HepG2 (cell line): ENCODE results near the gene FRMD4B. TPM values are rescaled to one million over a fixed set of nuclear protein-coding genes. Genes with fewer than 3 reads are reported as not detected.

Source experiments
- ATAC-seq: fragments of 200-7000 bp; cut with Tn5 transposase; 3 replicates; pipeline ENCODE4 v1.9.1; 2020; ENCODE audit warnings: mild to moderate bottlenecking, moderate library complexity
- BruUV-seq: library from RNA; stranded (reverse); fragments of 400-500 nt; replicated peaks from 2 replicates; lab custom pipeline; 2021; lab: Mats Ljungman, UMichigan
- CTCF ChIA-PET: fragments of 300-600 bp; formaldehyde crosslinking; extraction: SDS; loops from one replicate; lab custom pipeline; 2021; ENCODE audit warnings: low total read pairs, inconsistent platforms, low intra/inter-chr PET ratio; lab: Yijun Ruan, JAX
- POLR2A ChIA-PET: fragments of 350-600 bp; sonication (Branson Sonifier 250); formaldehyde crosslinking; loops from one replicate; lab custom pipeline; 2020; ENCODE audit warnings: antibody characterized with exemption, inconsistent platforms; lab: Yijun Ruan, JAX
- DNase-seq: peaks from one replicate; pipeline ENCODE4 v3.0.0-alpha.2; 2015; ENCODE audit warnings: low spot score
- FAIRE-seq: peaks from 3 replicates; lab custom pipeline; 2011; peaks lifted over from hg19 to GRCh38; lab: Jason Lieb, UNC
- H2AFZ ChIP-seq: one replicate; pipeline ENCODE4 v1.6.1; 2011; ENCODE audit warnings: low read length, inconsistent platforms
- H3K27ac ChIP-seq: fragments of 300-600 bp; 3 replicates; pipeline ENCODE4 v1.8.0; 2011; ENCODE audit warnings: mixed run types, mild to moderate bottlenecking, mixed read lengths, low read length, inconsistent platforms; ENCODE audit not compliant: insufficient read depth; ENCODE audit errors: extremely low read length
- H3K27me3 ChIP-seq, 2 experiments: fragments of 200-600 bp in 1 of 2; 2 replicates in 1 of 2; 3 replicates in 1 of 2; pipeline versions ENCODE4 v1.6.0 to v1.8.0; 2011; ENCODE audit warnings: low read length in 2 of 2, mild to moderate bottlenecking in 2 of 2, moderate library complexity in 2 of 2, inconsistent platforms in 1 of 2; ENCODE audit not compliant: insufficient read depth in 2 of 2, control insufficient read depth in 1 of 2
- H3K36me3 ChIP-seq, 2 experiments: fragments of 200-600 bp in 1 of 2; replicated peaks in 1 of 2; 2 replicates in 1 of 2; 3 replicates in 1 of 2; pipeline versions ENCODE4 v1.5.1 to v1.8.0; 2011; ENCODE audit warnings: low read length in 2 of 2, inconsistent platforms in 1 of 2; ENCODE audit not compliant: insufficient read depth in 2 of 2, control insufficient read depth in 1 of 2
- H3K4me1 ChIP-seq: 2 replicates; pipeline ENCODE4 v1.5.1; 2012; ENCODE audit warnings: low read length, inconsistent platforms; ENCODE audit not compliant: insufficient read depth
- H3K4me2 ChIP-seq: 2 replicates; pipeline ENCODE4 v1.6.0; 2011; ENCODE audit warnings: low read depth, low read length, inconsistent platforms
- H3K4me3 ChIP-seq, 3 experiments: fragments of 200-600 bp in 1 of 3; sonication (generic), shearing (Covaris generic) in 1 of 3; replicated peaks in 1 of 3; 2 replicates each; pipeline ENCODE4 v1.5.1; 2011 to 2016; ENCODE audit warnings: low read length in 3 of 3, inconsistent platforms in 2 of 3, low read depth in 2 of 3, mild to moderate bottlenecking in 2 of 3, control low read depth in 1 of 3, mixed read lengths in 1 of 3; ENCODE audit not compliant: insufficient read depth in 1 of 3
- H3K79me2 ChIP-seq: one replicate; pipeline ENCODE4 v1.6.1; 2011; ENCODE audit warnings: low read length, inconsistent platforms; ENCODE audit not compliant: insufficient read depth
- H3K9ac ChIP-seq: 2 replicates; pipeline ENCODE4 v1.6.0; 2011; ENCODE audit warnings: mild to moderate bottlenecking, low read depth, low read length, inconsistent platforms; ENCODE audit not compliant: insufficient read depth
- H3K9me3 ChIP-seq: 2 replicates; pipeline ENCODE4 v1.5.1; 2012; ENCODE audit warnings: mild to moderate bottlenecking, low read length
- H4K20me1 ChIP-seq: 2 replicates; pipeline ENCODE4 v1.6.0; 2011; ENCODE audit warnings: inconsistent platforms, mild to moderate bottlenecking, low read length, moderate library complexity; ENCODE audit not compliant: insufficient read depth
- ATF1 ChIP-seq: IDR thresholded peaks from 2 replicates; pipeline ENCODE4 v1.6.1; 2016; ENCODE audit warnings: mild to moderate bottlenecking, control low read depth
- CBFB ChIP-seq: sonication (generic); formaldehyde crosslinking; IDR thresholded peaks from 2 replicates; pipeline ENCODE4 v1.4.0; 2020; ENCODE audit warnings: missing genetic modification reagents
- CC2D1A ChIP-seq: sonication (generic); formaldehyde crosslinking; IDR thresholded peaks from 2 replicates; pipeline ENCODE4 v1.8.1; 2023; ENCODE audit warnings: mild to moderate bottlenecking, missing genetic modification reagents
- MEIS1 ChIP-seq: sonication (generic); formaldehyde crosslinking; IDR thresholded peaks from 2 replicates; pipeline ENCODE4 v1.9.0; 2021; ENCODE audit warnings: mild to moderate bottlenecking, missing genetic modification reagents, moderate library complexity, borderline replicate concordance
- MYNN ChIP-seq: sonication (generic); formaldehyde crosslinking; IDR thresholded peaks from 2 replicates; pipeline ENCODE4 v1.4.0; 2020; ENCODE audit warnings: mild to moderate bottlenecking, low read depth, missing genetic modification reagents
- SMYD3 ChIP-seq: sonication (generic); formaldehyde crosslinking; IDR thresholded peaks from 2 replicates; pipeline ENCODE4 v1.8.1; 2023; ENCODE audit warnings: mild to moderate bottlenecking, missing genetic modification reagents
- SNAPC2 ChIP-seq: sonication (generic); formaldehyde crosslinking; IDR thresholded peaks from 2 replicates; pipeline ENCODE4 v1.8.1; 2022; ENCODE audit warnings: mild to moderate bottlenecking, missing genetic modification reagents
- SRSF4 ChIP-seq: fragments of 200-400 bp; formaldehyde crosslinking; IDR thresholded peaks from one replicate; pipeline ENCODE4 v1.6.1; 2018; ENCODE audit warnings: mild to moderate bottlenecking, low read depth, low read length, moderate library complexity; ENCODE audit not compliant: poor library complexity, severe bottlenecking
- ZNF235 ChIP-seq: sonication (generic); formaldehyde crosslinking; IDR thresholded peaks from 2 replicates; pipeline ENCODE4 v1.8.1; 2023; ENCODE audit warnings: mild to moderate bottlenecking, missing genetic modification reagents, borderline replicate concordance
- ZNF569 ChIP-seq: sonication (generic); formaldehyde crosslinking; IDR thresholded peaks from 2 replicates; pipeline ENCODE4 v1.5.0; 2020; ENCODE audit warnings: mild to moderate bottlenecking, missing genetic modification reagents, moderate library complexity, borderline replicate concordance
- ZNF646 ChIP-seq: sonication (generic); formaldehyde crosslinking; IDR thresholded peaks from 2 replicates; pipeline ENCODE4 v1.9.0; 2021; ENCODE audit warnings: mild to moderate bottlenecking, missing genetic modification reagents
- ZNF652 ChIP-seq: IDR thresholded peaks from 2 replicates; pipeline ENCODE4 v1.6.1; 2016; ENCODE audit warnings: low read depth, borderline replicate concordance
- ZNF839 ChIP-seq: sonication (generic); formaldehyde crosslinking; IDR thresholded peaks from 2 replicates; pipeline ENCODE4 v1.4.0; 2020; ENCODE audit warnings: missing genetic modification reagents, mild to moderate bottlenecking, borderline replicate concordance
- WGBS: methylation state at CpG from one replicate; pipeline ENCODE4 v1.1.6; 2017; ENCODE audit warnings: low lambda C conversion rate; 5-methylcytosine and 5-hydroxymethylcytosine counted together
- in situ Hi-C: cut with HindIII; loops from 2 replicates; pipeline ENCODE4 v1.10.0; 2017; ENCODE audit warnings: low pct_unique_long_range_greater_than_20kb; ENCODE audit not compliant: extremely low pct_ligation_motif_present
- intact Hi-C: fragments of 100-400 bp; cut with micrococcal nuclease; formaldehyde crosslinking; loops from one replicate; pipeline ENCODE4 v1.10.0; 2022; ENCODE audit not compliant: unreplicated experiment
- polyA plus RNA-seq, 8 experiments: library from polyadenylated mRNA; depleted of rRNA in 3 of 8; stranded (reverse) in 7 of 8; unstranded in 1 of 8; fragments of >200 nt; fragmentation: Illumina TruSeq in 4 of 8; extraction: Trizol in 4 of 8; gene quantifications; 2 replicates each; pipeline versions ENCODE4 v1.2.1 to v1.2.3, GENCODE V29; 2011 to 2016; ENCODE audit warnings: low read depth in 4 of 8, missing spikeins in 1 of 8, mixed read lengths in 1 of 8; ENCODE audit not compliant: insufficient read depth in 1 of 8
- total RNA-seq, 5 experiments: library from RNA; depleted of rRNA; stranded (reverse); fragments of >200 nt; fragmentation: Illumina TruSeq; extraction: Trizol; gene quantifications; 2 replicates each; pipeline ENCODE4 v1.2.3, GENCODE V29; 2016; ENCODE audit warnings: low read depth in 1 of 5
- TF ChIP-seq, protein P1 (sequence below): sonication (generic); formaldehyde crosslinking; IDR thresholded peaks from 2 replicates; pipeline ENCODE4 v1.5.0; 2020; ENCODE audit warnings: missing genetic modification reagents
- TF ChIP-seq, protein P2 (sequence below): sonication (generic); formaldehyde crosslinking; IDR thresholded peaks from 2 replicates; pipeline ENCODE4 v1.4.0; 2020; ENCODE audit warnings: missing genetic modification reagents

FRMD4B gene
- total and polyA plus RNA-seq, 2 of the 13 experiments (the other 11 are each of a cell fraction or from before 2014, with no cell fraction given), result 3.0 to 3.3 TPM

GRCh38 chr3:69304396-69304795 is 81.5 kb downstream of the FRMD4B start:
- Histone ChIP-seq H3K36me3 (no peaks in the 10 kb centered on the region), H3K4me2 (no peak overlapping the region), H3K4me3 (no peak overlapping the region), H2AFZ (no peak overlapping the region), H3K9me3 (no peaks in the 10 kb centered on the region), H4K20me1 (no peaks in the 10 kb centered on the region), H3K4me1 (no peaks in the 10 kb centered on the region), H3K27ac (no peak overlapping the region), H3K27me3 (peaks cover 0 to 7% of the 10 kb centered on the region in 2 experiments; a peak in 2 of 5 replicates), H3K9ac (no peak overlapping the region), H3K79me2 (no peaks in the 10 kb centered on the region)
- 26% methylated on average over 6 of the region's 6 CpGs for whole genome bisulfite sequencing
- FAIRE-seq, result no peak
- BruUV-seq, result no TSS peak
- in situ Hi-C loops, result no loop called here
- CTCF ChIA-PET, result no interaction called here
- TF ChIP-seq, protein P1, sequence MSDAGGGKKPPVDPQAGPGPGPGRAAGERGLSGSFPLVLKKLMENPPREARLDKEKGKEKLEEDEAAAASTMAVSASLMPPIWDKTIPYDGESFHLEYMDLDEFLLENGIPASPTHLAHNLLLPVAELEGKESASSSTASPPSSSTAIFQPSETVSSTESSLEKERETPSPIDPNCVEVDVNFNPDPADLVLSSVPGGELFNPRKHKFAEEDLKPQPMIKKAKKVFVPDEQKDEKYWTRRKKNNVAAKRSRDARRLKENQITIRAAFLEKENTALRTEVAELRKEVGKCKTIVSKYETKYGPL (CRISPR knock-in tag), result no peak
- no peak for TF ChIP-seq ZNF235 (CRISPR knock-in tag)
- no peak for TF ChIP-seq SRSF4
- TF ChIP-seq SMYD3 (CRISPR knock-in tag), result no peak
- TF ChIP-seq MEIS1, result no peak
- TF ChIP-seq ZNF646 (CRISPR knock-in tag), result no peak
- no peak for TF ChIP-seq CC2D1A
- no peak for TF ChIP-seq SNAPC2 (CRISPR knock-in tag)
- TF ChIP-seq, protein P2, sequence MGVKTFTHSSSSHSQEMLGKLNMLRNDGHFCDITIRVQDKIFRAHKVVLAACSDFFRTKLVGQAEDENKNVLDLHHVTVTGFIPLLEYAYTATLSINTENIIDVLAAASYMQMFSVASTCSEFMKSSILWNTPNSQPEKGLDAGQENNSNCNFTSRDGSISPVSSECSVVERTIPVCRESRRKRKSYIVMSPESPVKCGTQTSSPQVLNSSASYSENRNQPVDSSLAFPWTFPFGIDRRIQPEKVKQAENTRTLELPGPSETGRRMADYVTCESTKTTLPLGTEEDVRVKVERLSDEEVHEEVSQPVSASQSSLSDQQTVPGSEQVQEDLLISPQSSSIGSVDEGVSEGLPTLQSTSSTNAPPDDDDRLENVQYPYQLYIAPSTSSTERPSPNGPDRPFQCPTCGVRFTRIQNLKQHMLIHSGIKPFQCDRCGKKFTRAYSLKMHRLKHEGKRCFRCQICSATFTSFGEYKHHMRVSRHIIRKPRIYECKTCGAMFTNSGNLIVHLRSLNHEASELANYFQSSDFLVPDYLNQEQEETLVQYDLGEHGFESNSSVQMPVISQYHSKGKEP (CRISPR knock-in tag), result no peak
- TF ChIP-seq CBFB (CRISPR knock-in tag), result no peak
- TF ChIP-seq MYNN (CRISPR knock-in tag), result no peak
- TF ChIP-seq ZNF569 (CRISPR knock-in tag), result no peak
- TF ChIP-seq ATF1 (CRISPR knock-in tag), result no peak
- TF ChIP-seq ZNF652 (CRISPR knock-in tag), result no peak
- TF ChIP-seq ZNF839 (CRISPR knock-in tag), result no peak
- no peak for DNase-seq
- POLR2A ChIA-PET, result no interaction called here
- intact Hi-C loops, result no loop called here
- ATAC-seq, result no peak
